Measurements from ENCODE around the gene PLEKHF1. TPM values are rescaled to one million over a fixed set of nuclear protein-coding genes. Genes with fewer than 3 reads are reported as not detected.

Gene PLEKHF1
- total and polyA plus RNA-seq, 2 of the 8 experiments (the other 6 are each of a cell fraction or from before 2014, with no cell fraction given): 11.1 to 18.4 TPM

DNA sequence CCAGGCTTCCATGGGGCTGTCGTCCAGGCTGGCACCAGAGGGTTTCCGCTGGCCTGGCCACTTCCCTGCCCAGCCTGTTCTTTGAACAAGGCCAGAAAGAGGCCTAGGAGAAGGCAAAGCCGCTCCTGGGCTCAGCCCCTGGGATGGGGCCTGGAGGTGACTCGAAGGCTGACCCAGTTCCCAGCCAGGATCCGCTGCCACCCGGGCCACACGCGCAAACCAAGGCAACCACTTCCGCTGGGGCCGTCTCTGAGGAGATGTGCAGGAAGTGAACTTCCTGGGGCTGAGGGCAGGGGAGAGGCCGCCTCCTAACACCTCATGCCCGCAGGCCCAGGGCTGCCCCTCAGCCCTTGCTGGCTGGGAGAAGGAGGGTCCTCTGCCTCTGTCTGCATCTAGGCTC is 15.2 kb downstream of the PLEKHF1 start (continued):
- TF ChIP-seq SIN3A (conservative IDR thresholded peaks at IDR 0.05 in 1 of 2, IDR thresholded peaks at IDR 0.05 in 1 of 2; ENCODE audit: low read depth in 1 of 2, low read length in 2 of 2) (no peak), CBX5 (IDR thresholded peaks at IDR 0.05; ENCODE audit: low read depth, low read length) (no peak), PHF8 (conservative IDR thresholded peaks at IDR 0.05; ENCODE audit: low read depth, low read length) (no peak), NRF1 (IDR thresholded peaks at IDR 0.05; ENCODE audit: low read depth, low read length) (no peak)

Measured in H1 (cell line).